BLaER1 (cell line): ENCODE data around the gene ABHD1.
A peak's percentile ranks its signal among the peaks of the same experiment; 100 is the strongest.

ENCODE experiments used
- H3K27ac ChIP-seq: shearing (Covaris generic); formaldehyde crosslinking; 2 replicates; pipeline ENCODE4 v1.8.1; 2022
- H3K27me3 ChIP-seq: shearing (Covaris generic); formaldehyde crosslinking; 2 replicates; pipeline ENCODE4 v1.8.1; 2022
- H3K36me3 ChIP-seq: shearing (Covaris generic); formaldehyde crosslinking; 2 replicates; pipeline ENCODE4 v1.8.1; 2022
- H3K4me1 ChIP-seq: shearing (Covaris generic); formaldehyde crosslinking; 2 replicates; pipeline ENCODE4 v1.8.1; 2022
- H3K4me2 ChIP-seq: shearing (Covaris generic); formaldehyde crosslinking; 2 replicates; pipeline ENCODE4 v1.8.1; 2022
- H3K4me3 ChIP-seq: shearing (Covaris generic); formaldehyde crosslinking; 2 replicates; pipeline ENCODE4 v1.8.1; 2022
- H3K9ac ChIP-seq: shearing (Covaris generic); formaldehyde crosslinking; 2 replicates; pipeline ENCODE4 v1.8.1; 2022
- H3K9me3 ChIP-seq: shearing (Covaris generic); formaldehyde crosslinking; 2 replicates; pipeline ENCODE4 v1.8.1; 2022
- H4K20me1 ChIP-seq: shearing (Covaris generic); formaldehyde crosslinking; 2 replicates; pipeline ENCODE4 v1.8.1; 2022
- Cebpa-rat ChIP-seq: shearing (Covaris generic); IDR thresholded peaks from 2 replicates; pipeline ENCODE4 v1.8.1; 2022

Gene ABHD1

GRCh38 chr2:27094353-27094984 is 29.1 kb upstream of the ABHD1 start:
- Histone ChIP-seq H3K9ac (no peak overlapping the region), H3K27me3 (no peaks in the 10 kb centered on the region), H3K4me3 (no peak overlapping the region), H3K27ac (no peak overlapping the region), H3K36me3 (no peaks in the 10 kb centered on the region; the same call in 1 of the 2 replicates), H4K20me1 (no peaks in the 10 kb centered on the region), H3K4me1 (peaks cover 50% of the 10 kb centered on the region), H3K9me3 (no peaks in the 10 kb centered on the region), H3K4me2 (no peak overlapping the region)
- TF ChIP-seq Cebpa-rat = no peak

- Histone ChIP-seq H3K4me2 (no peak overlapping the region), H3K4me3 (no peak overlapping the region), H3K36me3 (no peaks in the 10 kb centered on the region; the same call in 1 of the 2 replicates), H3K4me1 (peaks cover 43% of the 10 kb centered on the region), H4K20me1 (no peaks in the 10 kb centered on the region), H3K9me3 (no peaks in the 10 kb centered on the region), H3K27ac (no peak overlapping the region), H3K27me3 (no peaks in the 10 kb centered on the region), H3K9ac (no peak overlapping the region)
- no peak for TF ChIP-seq Cebpa-rat
Measured at GRCh38 chr2:27095427-27095744, 28.2 kb upstream of the ABHD1 start.

GRCh38 chr2:27095745-27096651 is 27.6 kb upstream of the ABHD1 start:
- no peaks in the 10 kb centered on the region for H4K20me1 ChIP-seq
- H3K9me3 ChIP-seq = no peaks in the 10 kb centered on the region
- H3K4me2 ChIP-seq = peak overlapping the region; percentile 68
- no peak for TF ChIP-seq Cebpa-rat
- H3K4me3 ChIP-seq = no peak overlapping the region
- no peaks in the 10 kb centered on the region; the same call in 1 of the 2 replicates for H3K36me3 ChIP-seq
- H3K4me1 ChIP-seq = peaks cover 37% of the 10 kb centered on the region
- H3K9ac ChIP-seq = no peak overlapping the region
- H3K27ac ChIP-seq = no peak overlapping the region
- H3K27me3 ChIP-seq = no peaks in the 10 kb centered on the region

DNA sequence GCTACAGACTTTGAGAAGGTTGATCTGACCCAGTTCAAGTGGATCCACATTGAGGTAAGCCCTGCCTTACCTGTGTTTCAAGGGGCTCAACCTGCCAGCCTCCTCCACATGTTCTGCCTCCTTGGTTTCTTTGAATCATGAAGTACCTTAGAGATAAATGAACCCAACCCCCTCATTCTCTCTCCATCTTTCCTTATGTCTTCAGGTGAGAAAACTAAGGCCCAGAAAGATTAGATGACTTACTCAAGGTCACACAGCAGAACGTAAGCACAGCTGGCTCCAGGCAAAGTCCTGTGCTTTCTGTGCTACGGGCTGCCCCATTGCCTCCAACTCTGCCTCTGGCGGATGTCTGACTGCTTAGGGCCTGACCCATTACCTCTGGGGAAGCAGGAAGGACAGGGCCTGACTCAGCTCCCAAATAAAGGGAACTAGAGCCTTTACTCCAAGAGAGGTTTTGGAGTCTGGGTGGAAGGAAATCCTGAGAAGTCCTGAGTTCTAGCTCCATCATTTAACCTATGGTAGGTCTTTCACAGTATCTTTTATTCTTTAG is 26.8 kb upstream of the ABHD1 start:
- Histone ChIP-seq H4K20me1 (no peaks in the 10 kb centered on the region), H3K27ac (no peak overlapping the region), H3K4me2 (peak overlapping the region; percentile 68), H3K4me1 (peaks cover 36% of the 10 kb centered on the region), H3K4me3 (no peak overlapping the region), H3K9me3 (no peaks in the 10 kb centered on the region), H3K9ac (no peak overlapping the region), H3K36me3 (no peaks in the 10 kb centered on the region; the same call in 1 of the 2 replicates), H3K27me3 (no peaks in the 10 kb centered on the region)
- TF ChIP-seq Cebpa-rat = no peak

DNA sequence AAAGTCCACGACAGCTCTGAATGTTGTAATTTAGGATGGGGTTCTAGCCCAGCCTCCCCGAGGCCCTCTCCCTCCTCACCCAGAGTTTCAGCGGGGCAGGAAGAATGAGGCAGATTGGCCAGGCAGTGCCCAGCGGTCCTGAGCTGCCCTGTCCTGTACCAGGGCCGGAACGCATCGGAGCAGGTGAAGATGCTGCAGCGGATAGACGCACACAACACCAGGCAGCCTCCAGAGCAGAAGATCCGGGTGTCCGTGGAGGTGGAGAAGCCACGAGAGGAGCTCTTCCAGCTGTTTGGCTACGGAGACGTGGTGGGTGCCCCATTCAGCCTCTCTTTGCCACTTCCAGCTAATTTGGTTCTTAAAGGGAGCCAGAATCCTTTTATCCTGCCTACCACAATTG is 26.3 kb upstream of the ABHD1 start:
- Histone ChIP-seq H4K20me1 (no peaks in the 10 kb centered on the region), H3K4me2 (no peak overlapping the region), H3K9ac (no peak overlapping the region), H3K4me1 (peaks cover 30% of the 10 kb centered on the region), H3K4me3 (no peak overlapping the region), H3K36me3 (no peaks in the 10 kb centered on the region; the same call in 1 of the 2 replicates), H3K27me3 (no peaks in the 10 kb centered on the region), H3K27ac (no peak overlapping the region), H3K9me3 (no peaks in the 10 kb centered on the region)
- TF ChIP-seq Cebpa-rat = no peak

DNA sequence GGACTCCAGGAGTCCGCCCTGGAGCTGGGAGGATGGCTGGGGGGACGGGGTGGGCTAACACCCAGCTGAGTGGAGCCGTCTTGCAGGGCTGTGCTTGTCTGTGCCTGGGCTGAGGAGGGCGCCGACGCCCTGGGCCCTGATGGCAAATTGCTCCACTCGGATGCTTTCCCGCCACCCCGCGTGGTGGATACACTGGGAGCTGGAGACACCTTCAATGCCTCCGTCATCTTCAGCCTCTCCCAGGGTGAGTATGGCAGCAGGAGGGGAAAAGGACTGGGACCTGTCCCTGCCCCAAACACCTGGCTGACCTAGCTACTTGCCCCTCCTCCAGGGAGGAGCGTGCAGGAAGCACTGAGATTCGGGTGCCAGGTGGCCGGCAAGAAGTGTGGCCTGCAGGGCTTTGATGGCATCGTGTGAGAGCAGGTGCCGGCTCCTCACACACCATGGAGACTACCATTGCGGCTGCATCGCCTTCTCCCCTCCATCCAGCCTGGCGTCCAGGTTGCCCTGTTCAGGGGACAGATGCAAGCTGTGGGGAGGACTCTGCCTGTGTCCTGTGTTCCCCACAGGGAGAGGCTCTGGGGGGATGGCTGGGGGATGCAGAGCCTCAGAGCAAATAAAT is 24.2 kb upstream of the ABHD1 start:
- Histone ChIP-seq H3K27ac (peak overlapping the region; percentile 10; the same call in 1 of the 2 replicates), H3K9me3 (no peaks in the 10 kb centered on the region), H3K4me2 (peak overlapping the region; percentile 61), H3K4me3 (no peak overlapping the region), H3K36me3 (no peaks in the 10 kb centered on the region; the same call in 1 of the 2 replicates), H4K20me1 (no peaks in the 10 kb centered on the region), H3K27me3 (no peaks in the 10 kb centered on the region), H3K4me1 (peaks cover 23% of the 10 kb centered on the region), H3K9ac (no peak overlapping the region)
- no peak for TF ChIP-seq Cebpa-rat

GRCh38 chr2:27100036-27100435 is 23.6 kb upstream of the ABHD1 start:
- H4K20me1 ChIP-seq = no peaks in the 10 kb centered on the region
- no peaks in the 10 kb centered on the region for H3K27me3 ChIP-seq
- H3K9me3 ChIP-seq = no peaks in the 10 kb centered on the region
- no peak overlapping the region for H3K4me2 ChIP-seq
- no peaks in the 10 kb centered on the region for H3K36me3 ChIP-seq
- H3K4me3 ChIP-seq = no peak overlapping the region
- peaks cover 23% of the 10 kb centered on the region for H3K4me1 ChIP-seq
- TF ChIP-seq Cebpa-rat = no peak
- H3K27ac ChIP-seq = no peak overlapping the region
- no peak overlapping the region for H3K9ac ChIP-seq

DNA sequence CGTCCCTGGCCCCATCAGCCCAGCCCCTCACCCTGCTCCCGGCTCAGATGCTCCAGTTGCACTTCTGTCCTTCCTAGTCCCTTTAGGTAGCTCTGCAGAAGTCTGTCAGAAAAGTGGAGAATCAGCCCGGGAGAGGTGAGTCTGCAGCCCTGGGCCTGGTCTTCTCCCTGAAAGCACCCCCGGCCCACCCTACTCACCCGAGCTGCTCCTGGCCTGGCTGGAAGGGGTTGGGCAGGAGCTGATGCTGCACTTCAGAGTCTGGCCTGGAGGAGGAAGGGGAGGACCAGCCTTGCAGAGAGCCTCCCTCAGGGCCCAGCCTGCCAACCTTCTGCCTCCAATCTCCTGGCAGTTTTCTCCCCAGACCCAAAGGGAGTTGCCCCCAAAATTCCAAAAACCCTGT is 21.3 kb upstream of the ABHD1 start:
- H3K4me3 ChIP-seq = no peak overlapping the region
- no peak overlapping the region for H3K27ac ChIP-seq
- H3K9ac ChIP-seq = no peak overlapping the region
- no peak overlapping the region for H3K4me2 ChIP-seq
- no peak for TF ChIP-seq Cebpa-rat
- no peaks in the 10 kb centered on the region for H3K27me3 ChIP-seq
- peaks cover 27% of the 10 kb centered on the region for H3K4me1 ChIP-seq
- no peaks in the 10 kb centered on the region for H3K36me3 ChIP-seq
- H4K20me1 ChIP-seq = no peaks in the 10 kb centered on the region
- H3K9me3 ChIP-seq = no peaks in the 10 kb centered on the region

- Histone ChIP-seq H3K36me3 (no peaks in the 10 kb centered on the region), H3K27ac (no peak overlapping the region), H3K4me1 (peaks cover 14% of the 10 kb centered on the region), H3K9ac (no peak overlapping the region), H3K4me2 (peak overlapping the region; percentile 57), H4K20me1 (no peaks in the 10 kb centered on the region), H3K27me3 (no peaks in the 10 kb centered on the region), H3K4me3 (no peak overlapping the region), H3K9me3 (no peaks in the 10 kb centered on the region)
- TF ChIP-seq Cebpa-rat = no peak
Measured at GRCh38 chr2:27105981-27106380, 17.6 kb upstream of the ABHD1 start.

DNA sequence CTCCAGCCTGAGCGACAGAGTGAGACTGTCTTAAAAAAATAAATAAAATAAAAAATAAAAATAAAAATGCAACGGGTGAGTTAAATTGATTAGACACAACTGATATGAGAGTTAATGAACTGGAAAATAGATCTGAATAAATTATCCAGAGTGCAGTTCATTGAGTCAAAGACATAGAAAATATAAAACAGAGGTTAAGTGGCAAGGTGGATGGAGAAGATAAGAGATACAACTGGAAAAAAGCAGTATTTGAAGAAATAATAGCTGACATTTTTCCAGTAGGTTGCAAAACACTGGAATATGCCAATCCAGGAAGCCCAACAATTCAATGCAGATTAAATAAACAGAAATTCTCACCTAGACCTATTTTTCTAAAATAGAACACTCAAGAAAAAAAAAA is 15.4 kb upstream of the ABHD1 start:
- no peaks in the 10 kb centered on the region for H3K27me3 ChIP-seq
- H3K9ac ChIP-seq = no peak overlapping the region
- no peaks in the 10 kb centered on the region for H3K9me3 ChIP-seq
- no peak overlapping the region for H3K27ac ChIP-seq
- H4K20me1 ChIP-seq = no peaks in the 10 kb centered on the region
- H3K36me3 ChIP-seq = no peaks in the 10 kb centered on the region
- H3K4me2 ChIP-seq = no peak overlapping the region
- no peak for TF ChIP-seq Cebpa-rat
- no peak overlapping the region for H3K4me3 ChIP-seq
- peaks cover 14% of the 10 kb centered on the region for H3K4me1 ChIP-seq
